RWPE2 (cell line): ENCODE data around the gene MPHOSPH10.

Source experiments
- ATAC-seq: fragments of 200-7000 bp; cut with Tn5 transposase; 3 replicates; pipeline ENCODE4 v1.9.1; 2021; ENCODE audit warnings: low read depth
- DNase-seq: peaks from one replicate; pipeline ENCODE4 v3.0.0-alpha.2; 2020; ENCODE audit warnings: low spot score
- H3K27ac ChIP-seq: fragments of 450-650 bp; 2 replicates; pipeline ENCODE4 v1.5.1; 2017; ENCODE audit warnings: mild to moderate bottlenecking; ENCODE audit not compliant: poor library complexity, severe bottlenecking
- H3K27me3 ChIP-seq: fragments of 250-450 bp; sonication (Bioruptor Pico); 2 replicates; pipeline ENCODE4 v1.5.1; 2021; ENCODE audit warnings: mild to moderate bottlenecking, moderate library complexity; ENCODE audit not compliant: insufficient read depth, poor library complexity, severe bottlenecking
- H3K36me3 ChIP-seq: fragments of 250-450 bp; sonication (Bioruptor Pico); 2 replicates; pipeline ENCODE4 v1.5.1; 2020; ENCODE audit warnings: low read depth, mild to moderate bottlenecking, moderate library complexity
- H3K4me1 ChIP-seq: fragments of 250-450 bp; sonication (Bioruptor Pico); 2 replicates; pipeline ENCODE4 v1.5.1; 2021; ENCODE audit warnings: mild to moderate bottlenecking, moderate library complexity; ENCODE audit not compliant: insufficient read depth, poor library complexity, severe bottlenecking
- H3K4me3 ChIP-seq: fragments of 250-450 bp; sonication (Bioruptor Pico); 2 replicates; pipeline ENCODE4 v1.5.1; 2021; ENCODE audit warnings: mild to moderate bottlenecking, moderate library complexity; ENCODE audit not compliant: severe bottlenecking
- H3K9me3 ChIP-seq: fragments of 250-450 bp; sonication (Bioruptor Pico); 2 replicates; pipeline ENCODE4 v1.5.1; 2021; ENCODE audit warnings: mild to moderate bottlenecking, moderate library complexity; ENCODE audit not compliant: severe bottlenecking
- TF ChIP-seq, protein P1 (sequence below): fragments of 450-650 bp; IDR thresholded peaks from one replicate; pipeline ENCODE4 v1.5.1; 2017; ENCODE audit warnings: mild to moderate bottlenecking, moderate library complexity; ENCODE audit not compliant: poor library complexity, severe bottlenecking

Gene MPHOSPH10

DNA sequence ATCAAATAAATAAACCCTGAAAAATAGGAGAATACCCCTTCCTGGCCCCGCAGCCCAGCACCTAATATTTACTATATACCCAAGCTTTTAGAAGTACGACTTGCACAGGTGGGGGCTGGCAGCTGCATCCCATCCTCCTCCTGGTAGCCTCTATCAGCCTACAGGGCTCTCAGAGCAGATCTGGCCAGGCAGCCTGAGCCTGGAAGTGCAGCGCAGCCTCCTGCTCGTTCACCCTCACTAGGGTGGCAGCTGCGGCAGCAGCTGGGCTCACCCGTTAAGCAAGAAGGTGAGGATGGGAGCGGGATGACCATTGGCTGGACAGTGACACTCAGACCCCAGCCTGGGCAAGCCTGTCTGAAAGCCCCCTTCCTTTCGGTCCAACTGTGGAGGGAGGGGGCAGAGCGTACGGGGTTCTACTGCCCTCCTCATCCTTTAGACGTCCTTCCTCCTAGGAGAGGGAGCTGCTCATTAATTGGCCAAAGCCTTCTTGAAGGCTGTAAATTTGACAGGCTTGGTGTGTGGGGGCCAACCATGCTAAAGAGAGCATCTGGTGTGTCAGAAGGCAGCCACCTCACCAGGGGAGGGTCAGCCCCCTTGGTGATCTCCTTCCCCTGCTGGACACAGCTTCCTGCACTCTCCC, 23.3 kb downstream of the MPHOSPH10 start:
- no peaks in the 10 kb centered on the region for H3K9me3 ChIP-seq
- H3K4me3 ChIP-seq, result no peak overlapping the region
- ATAC-seq (no peak), DNase-seq (no peak)
- no peaks in the 10 kb centered on the region for H3K4me1 ChIP-seq
- TF ChIP-seq, protein P1, sequence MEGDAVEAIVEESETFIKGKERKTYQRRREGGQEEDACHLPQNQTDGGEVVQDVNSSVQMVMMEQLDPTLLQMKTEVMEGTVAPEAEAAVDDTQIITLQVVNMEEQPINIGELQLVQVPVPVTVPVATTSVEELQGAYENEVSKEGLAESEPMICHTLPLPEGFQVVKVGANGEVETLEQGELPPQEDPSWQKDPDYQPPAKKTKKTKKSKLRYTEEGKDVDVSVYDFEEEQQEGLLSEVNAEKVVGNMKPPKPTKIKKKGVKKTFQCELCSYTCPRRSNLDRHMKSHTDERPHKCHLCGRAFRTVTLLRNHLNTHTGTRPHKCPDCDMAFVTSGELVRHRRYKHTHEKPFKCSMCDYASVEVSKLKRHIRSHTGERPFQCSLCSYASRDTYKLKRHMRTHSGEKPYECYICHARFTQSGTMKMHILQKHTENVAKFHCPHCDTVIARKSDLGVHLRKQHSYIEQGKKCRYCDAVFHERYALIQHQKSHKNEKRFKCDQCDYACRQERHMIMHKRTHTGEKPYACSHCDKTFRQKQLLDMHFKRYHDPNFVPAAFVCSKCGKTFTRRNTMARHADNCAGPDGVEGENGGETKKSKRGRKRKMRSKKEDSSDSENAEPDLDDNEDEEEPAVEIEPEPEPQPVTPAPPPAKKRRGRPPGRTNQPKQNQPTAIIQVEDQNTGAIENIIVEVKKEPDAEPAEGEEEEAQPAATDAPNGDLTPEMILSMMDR, result no peak
- H3K27me3 ChIP-seq, result no peaks in the 10 kb centered on the region
- no peak overlapping the region for H3K27ac ChIP-seq
- H3K36me3 ChIP-seq, result peaks cover 13% of the 10 kb centered on the region

DNA sequence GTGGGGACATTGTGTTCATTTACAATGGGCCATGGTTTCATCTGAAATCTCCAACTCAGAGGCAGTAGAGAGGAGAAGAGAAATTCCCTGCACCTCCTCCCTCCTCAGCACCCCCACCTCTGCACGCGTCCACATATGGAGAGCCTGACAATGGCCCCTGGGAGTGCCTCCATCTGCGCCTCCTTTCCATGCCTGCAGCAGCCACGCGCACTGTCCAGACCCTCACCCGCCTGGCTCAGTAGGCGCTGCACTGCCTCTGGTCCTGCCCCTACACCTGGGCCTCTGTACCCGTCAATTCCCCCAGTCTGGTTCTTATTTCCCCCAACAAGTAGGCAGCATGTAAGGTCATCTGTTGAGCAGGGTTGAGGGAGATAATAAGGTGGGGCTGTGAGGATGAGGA, 23.8 kb downstream of the MPHOSPH10 start:
- Histone ChIP-seq H3K27me3 (no peaks in the 10 kb centered on the region), H3K36me3 (peaks cover 9% of the 10 kb centered on the region), H3K27ac (no peak overlapping the region), H3K9me3 (no peaks in the 10 kb centered on the region), H3K4me3 (no peak overlapping the region), H3K4me1 (no peaks in the 10 kb centered on the region)
- TF ChIP-seq, protein P1, result no peak
- DNase-seq (no peak), ATAC-seq (no peak)

DNA sequence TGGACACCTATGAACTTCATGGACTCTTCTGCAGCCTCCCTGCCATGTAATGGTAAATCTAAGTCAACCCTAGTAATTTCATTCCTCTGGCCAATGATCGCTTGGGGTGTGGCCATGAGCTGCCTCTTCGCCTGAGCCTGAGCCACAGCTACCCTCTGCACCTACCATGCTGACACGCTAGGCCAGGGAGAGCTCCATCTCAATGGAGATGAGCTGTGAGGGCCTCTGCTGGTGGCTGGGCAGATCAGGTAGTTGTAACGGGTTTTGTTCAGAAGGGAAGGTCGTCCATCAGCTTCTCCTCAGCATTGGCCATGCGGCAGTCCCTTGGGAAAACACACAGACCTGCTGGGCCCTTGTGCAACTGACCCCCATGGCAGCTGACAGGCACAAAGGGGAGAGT, 24.4 kb downstream of the MPHOSPH10 start:
- Histone ChIP-seq H3K27me3 (no peaks in the 10 kb centered on the region), H3K9me3 (no peaks in the 10 kb centered on the region), H3K4me1 (no peaks in the 10 kb centered on the region), H3K27ac (no peak overlapping the region), H3K4me3 (no peak overlapping the region), H3K36me3 (peaks cover 4% of the 10 kb centered on the region)
- TF ChIP-seq, protein P1, result peak; percentile 16
- ATAC-seq (peak; percentile 53; the same call in 2 of the 3 replicates), DNase-seq (no peak)

DNA sequence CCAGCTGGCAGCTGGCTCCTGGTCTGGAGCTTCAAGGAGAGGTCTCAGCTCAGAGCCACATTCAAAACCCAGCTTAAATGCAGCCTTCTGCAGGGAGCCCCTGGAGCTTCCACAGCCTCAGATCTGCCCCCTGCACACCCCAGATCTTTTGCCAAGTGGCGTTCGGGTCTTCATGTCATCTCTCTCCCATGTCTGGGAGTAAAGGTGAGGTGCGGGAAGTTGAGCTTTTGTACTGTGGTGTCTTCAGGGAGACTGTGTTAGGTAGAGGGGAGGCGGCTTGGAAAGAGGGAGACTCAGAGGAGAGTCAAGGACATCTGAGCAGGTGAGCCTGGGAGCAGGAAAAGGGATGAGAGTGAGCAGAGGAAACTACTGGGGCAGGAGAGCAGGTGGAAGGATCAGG, 25.4 kb downstream of the MPHOSPH10 start:
- H3K4me3 ChIP-seq, result no peak overlapping the region
- no peaks in the 10 kb centered on the region for H3K9me3 ChIP-seq
- H3K27me3 ChIP-seq, result no peaks in the 10 kb centered on the region
- H3K36me3 ChIP-seq, result no peaks in the 10 kb centered on the region
- TF ChIP-seq, protein P1, result no peak
- DNase-seq (no peak), ATAC-seq (no peak)
- no peak overlapping the region for H3K27ac ChIP-seq
- no peaks in the 10 kb centered on the region for H3K4me1 ChIP-seq

DNA sequence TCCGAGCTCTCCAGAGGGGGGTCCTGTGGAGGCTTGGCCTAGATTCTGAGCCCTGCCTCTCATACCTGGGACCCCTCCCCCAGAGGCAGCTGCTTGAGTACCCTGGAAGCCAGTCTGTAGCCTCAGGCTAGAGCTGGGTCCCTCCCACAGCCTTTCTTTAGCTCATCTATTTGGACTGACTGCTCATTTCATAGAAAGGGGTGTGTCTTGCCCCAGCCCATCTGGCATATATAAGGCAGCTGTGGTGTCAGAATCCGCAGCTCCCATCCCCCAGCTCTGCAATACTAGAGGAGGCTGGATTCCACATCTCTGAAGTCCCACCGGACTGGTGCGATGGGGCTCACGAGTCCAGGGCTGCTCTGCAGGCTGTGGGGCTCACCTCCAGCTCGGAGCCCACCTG, 26.1 kb downstream of the MPHOSPH10 start:
- Histone ChIP-seq H3K4me3 (no peak overlapping the region), H3K4me1 (no peaks in the 10 kb centered on the region), H3K36me3 (no peaks in the 10 kb centered on the region), H3K27me3 (no peaks in the 10 kb centered on the region), H3K27ac (no peak overlapping the region), H3K9me3 (no peaks in the 10 kb centered on the region)
- TF ChIP-seq, protein P1, result no peak
- peak; percentile 46 for ATAC-seq
- no peak for DNase-seq
